Measurements from ENCODE around the gene HENMT1. TPM values are rescaled to one million over a fixed set of nuclear protein-coding genes. Genes with fewer than 3 reads are reported as not detected.
"Not testable (repeated sequence)": the region's sequence is repeated elsewhere in the genome, so short reads cannot be mapped to it uniquely, and the experiment has no call there.

Gene HENMT1
- 6.9 and 11.5 TPM in 2 replicates for total RNA-seq (ENCODE audit: low replicate concordance)
- long read RNA-seq, transcript HENMT1-202 (8 exons, 1,874 nt) = minor isoform, 20 of 84 reads
- long read RNA-seq, transcript HENMT1-203 (8 exons, 1,696 nt) = major isoform, 56 of 84 reads
- long read RNA-seq, partial matches to known transcripts = 2 of 84 reads
- long read RNA-seq, other reads (novel, unspliced or antisense) = 6 of 84 reads

GRCh38 chr1:108661030-108661609, at the start of gene HENMT1:
TSS of gene HENMT1 (minus strand) at chr1:108661093. CDS start at chr1:108659884, 1,209 bp downstream.
- H3K4me1 Mint-ChIP-seq (ENCODE audit: unreplicated experiment) = no peaks in the 10 kb centered on the region
- H3K4me3 Mint-ChIP-seq = peak within 1 kb of the TSS; percentile 84
- no peak for TF ChIP-seq CTCF (conservative IDR thresholded peaks at IDR 0.05)
- DNase-seq (ENCODE audit: extremely low spot score, unreplicated experiment) = peak; percentile 77
- no peaks in the 10 kb centered on the region for H3K27me3 Mint-ChIP-seq
- H3K27ac Mint-ChIP-seq = peak within 1 kb of the TSS; percentile 72
- H3K36me3 Mint-ChIP-seq = no peaks in the 10 kb centered on the region
- H3K9me3 Mint-ChIP-seq = no peaks in the 10 kb centered on the region

DNA sequence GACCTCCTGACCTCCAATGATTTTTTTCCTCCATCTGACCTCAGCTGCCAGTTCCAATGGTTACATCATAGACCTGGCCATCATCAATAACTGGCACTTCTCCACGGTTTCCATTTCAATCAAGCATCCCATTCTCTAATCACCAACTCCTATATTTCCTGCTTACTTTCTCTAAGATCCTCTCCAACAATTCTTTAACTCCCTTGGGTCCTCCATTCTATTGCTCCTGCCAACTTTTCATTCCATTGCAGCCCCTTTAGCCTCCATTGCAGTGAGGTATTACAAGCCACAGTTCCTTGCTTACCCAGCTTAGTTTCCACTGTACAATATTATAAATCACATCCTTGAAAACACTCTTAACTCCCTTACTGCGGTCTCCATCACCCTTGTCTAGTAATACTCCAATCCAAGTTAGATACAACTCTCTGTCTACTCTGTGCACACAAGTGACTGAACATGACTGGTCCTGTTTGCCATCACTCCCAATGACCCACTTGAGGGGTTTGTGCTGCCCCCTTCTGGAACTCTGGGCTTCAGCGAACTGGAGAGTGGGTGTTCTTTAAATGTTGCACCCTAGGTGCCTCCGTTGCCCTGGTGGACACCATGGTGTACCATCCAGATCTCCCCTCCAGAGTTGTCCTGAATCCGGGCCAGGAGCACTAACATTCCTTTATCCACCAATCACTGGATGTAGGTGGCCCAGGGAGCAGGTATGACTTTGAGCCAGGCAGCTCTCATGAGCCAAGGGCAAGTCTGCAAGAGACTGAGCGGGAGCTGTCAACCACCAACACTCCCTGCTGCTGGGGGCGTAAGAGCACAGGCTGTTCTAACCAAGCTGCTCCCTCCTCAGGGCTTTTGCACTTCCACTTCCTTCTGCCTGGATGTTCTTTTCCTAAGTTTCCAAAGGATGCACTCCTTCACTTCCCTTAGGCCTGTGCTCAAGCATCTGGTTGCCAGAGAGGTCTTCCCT, 48.1 kb upstream of the HENMT1 start:
- Mint-ChIP-seq H3K27me3 (peaks cover 19% of the 10 kb centered on the region), H3K36me3 (no peaks in the 10 kb centered on the region), H3K27ac (no peak overlapping the region), H3K9me3 (no peaks in the 10 kb centered on the region), H3K4me1 (ENCODE audit: unreplicated experiment) (no peaks in the 10 kb centered on the region), H3K4me3 (no peak overlapping the region)
- DNase-seq (ENCODE audit: extremely low spot score, unreplicated experiment) = no peak
- TF ChIP-seq CTCF (conservative IDR thresholded peaks at IDR 0.05) = peak; percentile 31

- Mint-ChIP-seq H3K4me3 (no peak overlapping the region), H3K4me1 (ENCODE audit: unreplicated experiment) (no peaks in the 10 kb centered on the region)
These were observed 45.8 kb upstream of the HENMT1 start for GRCh38 chr1:108706643-108707042.

GRCh38 chr1:108704496-108704895, 43.6 kb upstream of the HENMT1 start:
- H3K27ac Mint-ChIP-seq = no peak overlapping the region
- no peak for DNase-seq (ENCODE audit: extremely low spot score, unreplicated experiment)
- H3K4me3 Mint-ChIP-seq = no peak overlapping the region
- TF ChIP-seq CTCF (conservative IDR thresholded peaks at IDR 0.05) = no peak
- H3K36me3 Mint-ChIP-seq = peaks cover 10% of the 10 kb centered on the region
- no peaks in the 10 kb centered on the region for H3K4me1 Mint-ChIP-seq (ENCODE audit: unreplicated experiment)
- peaks cover 14% of the 10 kb centered on the region for H3K27me3 Mint-ChIP-seq
- H3K9me3 Mint-ChIP-seq = no peaks in the 10 kb centered on the region

More at GRCh38 chr1:108706643-108707042, 45.8 kb upstream of the HENMT1 start:
- Mint-ChIP-seq H3K27ac (no peak overlapping the region), H3K36me3 (no peaks in the 10 kb centered on the region), H3K27me3 (peaks cover 14% of the 10 kb centered on the region), H3K9me3 (no peaks in the 10 kb centered on the region)
- TF ChIP-seq CTCF (conservative IDR thresholded peaks at IDR 0.05) = no peak
- no peak for DNase-seq (ENCODE audit: extremely low spot score, unreplicated experiment)

GRCh38 chr1:108703939-108704338, 43.0 kb upstream of the HENMT1 start:
- Mint-ChIP-seq H3K9me3 (no peaks in the 10 kb centered on the region), H3K4me1 (ENCODE audit: unreplicated experiment) (no peaks in the 10 kb centered on the region), H3K4me3 (no peak overlapping the region), H3K27me3 (peaks cover 14% of the 10 kb centered on the region), H3K36me3 (peaks cover 15% of the 10 kb centered on the region), H3K27ac (no peak overlapping the region)
- TF ChIP-seq CTCF (conservative IDR thresholded peaks at IDR 0.05) = no peak
- DNase-seq (ENCODE audit: extremely low spot score, unreplicated experiment) = no peak

DNA sequence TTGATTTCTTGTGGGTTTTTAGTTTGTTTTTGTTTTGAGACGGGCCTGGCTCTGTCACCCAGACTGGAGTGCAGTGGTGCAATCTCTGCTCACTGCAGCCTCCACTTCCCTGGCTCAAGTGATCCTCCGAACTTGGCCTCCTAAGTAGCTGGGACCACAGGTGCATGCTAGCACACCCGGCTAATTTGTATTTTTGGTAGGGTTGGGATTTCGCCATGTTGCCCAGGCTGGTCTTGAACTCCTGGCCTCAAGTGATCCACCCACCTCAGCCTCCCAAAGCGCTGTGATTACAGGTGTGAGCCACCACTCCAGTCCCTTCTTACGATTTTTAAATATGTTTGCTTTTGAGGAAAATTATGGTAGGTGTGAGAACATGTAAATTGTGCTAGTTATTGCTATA, 41.2 kb upstream of the HENMT1 start:
- DNase-seq (ENCODE audit: extremely low spot score, unreplicated experiment); H3K9me3 Mint-ChIP-seq; H3K4me1 Mint-ChIP-seq (ENCODE audit: unreplicated experiment); H3K27ac Mint-ChIP-seq; H3K4me3 Mint-ChIP-seq; H3K27me3 Mint-ChIP-seq: not testable (repeated sequence)
- peaks cover 26% of the 10 kb centered on the region for H3K36me3 Mint-ChIP-seq

Measured in type B pancreatic cell (in vitro differentiated cells).